ENCODE results near the gene SEMA4A. TPM values are rescaled to one million over a fixed set of nuclear protein-coding genes. Genes with fewer than 3 reads are reported as not detected.

The SEMA4A gene
- total RNA-seq, 4 donors from 2014 or later, result 21.4 to 36.6 (median 23.1) TPM

DNA sequence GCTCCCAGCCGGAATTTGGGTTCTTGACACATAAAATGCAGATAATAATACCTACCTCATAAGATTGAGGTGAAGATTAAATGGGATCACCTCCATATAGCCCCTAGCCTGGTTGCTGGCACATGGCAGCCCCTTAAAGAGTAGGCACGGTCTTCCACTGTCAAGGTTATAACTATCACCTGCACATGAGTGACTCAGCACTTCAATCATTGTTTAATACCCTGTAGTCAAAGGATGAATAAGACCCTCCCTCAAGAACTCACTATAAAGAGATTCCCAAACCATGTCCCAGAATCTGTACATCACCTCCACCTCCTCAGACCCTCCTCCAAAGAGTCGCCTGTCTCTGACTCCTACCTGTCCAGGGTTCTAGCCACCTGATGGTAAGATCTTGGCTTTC lies 45.3 kb upstream of the SEMA4A start:
- no peaks in the 10 kb centered on the region for H3K27me3 ChIP-seq
- H3K36me3 ChIP-seq, result no peaks in the 10 kb centered on the region
- peaks cover 45 to 87% (median 52%) of the 10 kb centered on the region in 3 donors for H3K4me1 ChIP-seq
- no peak for TF ChIP-seq POLR2A (IDR thresholded peaks at IDR 0.05)
- TF ChIP-seq, protein P1, sequence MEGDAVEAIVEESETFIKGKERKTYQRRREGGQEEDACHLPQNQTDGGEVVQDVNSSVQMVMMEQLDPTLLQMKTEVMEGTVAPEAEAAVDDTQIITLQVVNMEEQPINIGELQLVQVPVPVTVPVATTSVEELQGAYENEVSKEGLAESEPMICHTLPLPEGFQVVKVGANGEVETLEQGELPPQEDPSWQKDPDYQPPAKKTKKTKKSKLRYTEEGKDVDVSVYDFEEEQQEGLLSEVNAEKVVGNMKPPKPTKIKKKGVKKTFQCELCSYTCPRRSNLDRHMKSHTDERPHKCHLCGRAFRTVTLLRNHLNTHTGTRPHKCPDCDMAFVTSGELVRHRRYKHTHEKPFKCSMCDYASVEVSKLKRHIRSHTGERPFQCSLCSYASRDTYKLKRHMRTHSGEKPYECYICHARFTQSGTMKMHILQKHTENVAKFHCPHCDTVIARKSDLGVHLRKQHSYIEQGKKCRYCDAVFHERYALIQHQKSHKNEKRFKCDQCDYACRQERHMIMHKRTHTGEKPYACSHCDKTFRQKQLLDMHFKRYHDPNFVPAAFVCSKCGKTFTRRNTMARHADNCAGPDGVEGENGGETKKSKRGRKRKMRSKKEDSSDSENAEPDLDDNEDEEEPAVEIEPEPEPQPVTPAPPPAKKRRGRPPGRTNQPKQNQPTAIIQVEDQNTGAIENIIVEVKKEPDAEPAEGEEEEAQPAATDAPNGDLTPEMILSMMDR (IDR thresholded peaks at IDR 0.05), result no peak
- intact Hi-C loops (cut with DNase I), result no loop called here
- no peaks in the 10 kb centered on the region for H3K9me3 ChIP-seq
- no peak for DNase-seq
- peak overlapping the region in 3 of 4 donors; percentile 40 to 96 (median 92) for H3K27ac ChIP-seq
- H3K4me3 ChIP-seq, result no peak overlapping the region
- WGBS, 2 donors, result 61 to 64% methylated on average over 3 of the region's 3 CpGs

DNA sequence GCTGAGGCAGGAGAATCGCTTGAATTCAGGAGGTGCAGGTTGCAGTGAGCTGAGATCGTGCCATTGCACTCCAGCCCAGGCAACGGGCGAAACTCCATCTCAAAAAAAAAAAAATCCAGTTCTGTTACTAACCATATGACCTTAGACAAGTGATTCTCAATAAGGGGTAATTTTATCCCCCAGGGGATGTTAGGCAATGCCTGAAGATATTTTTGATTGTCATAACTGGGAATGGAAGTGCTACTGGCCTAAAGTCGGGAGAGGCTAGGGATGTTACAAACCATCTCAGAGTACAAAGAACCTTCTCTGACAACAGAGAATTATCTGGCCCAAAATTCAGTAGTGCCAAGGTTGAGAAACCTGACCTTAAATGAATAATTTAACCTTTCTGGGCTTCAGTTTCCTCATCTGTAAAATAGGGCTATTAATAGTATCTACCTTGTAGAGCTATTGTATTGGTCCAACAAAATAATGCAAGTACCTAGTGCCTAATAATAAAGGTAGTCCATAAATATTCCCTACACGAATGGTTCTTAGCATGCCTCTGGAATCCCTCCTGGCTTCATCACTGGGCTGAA lies 44.6 kb upstream of the SEMA4A start:
- H3K4me3 ChIP-seq, result no peak overlapping the region
- intact Hi-C loops (cut with DNase I), result no loop called here
- H3K27ac ChIP-seq, result peak overlapping the region in 3 of 4 donors; percentile 40 to 96 (median 92)
- H3K36me3 ChIP-seq, result no peaks in the 10 kb centered on the region
- no peak for DNase-seq
- TF ChIP-seq, protein P1 (IDR thresholded peaks at IDR 0.05), result no peak
- peaks cover 45 to 87% (median 52%) of the 10 kb centered on the region in 3 donors for H3K4me1 ChIP-seq
- WGBS, 2 donors, result 76 to 92% methylated on average over 5 to 6 of the region's 6 CpGs
- H3K9me3 ChIP-seq, result no peaks in the 10 kb centered on the region
- H3K27me3 ChIP-seq, result no peaks in the 10 kb centered on the region

DNA sequence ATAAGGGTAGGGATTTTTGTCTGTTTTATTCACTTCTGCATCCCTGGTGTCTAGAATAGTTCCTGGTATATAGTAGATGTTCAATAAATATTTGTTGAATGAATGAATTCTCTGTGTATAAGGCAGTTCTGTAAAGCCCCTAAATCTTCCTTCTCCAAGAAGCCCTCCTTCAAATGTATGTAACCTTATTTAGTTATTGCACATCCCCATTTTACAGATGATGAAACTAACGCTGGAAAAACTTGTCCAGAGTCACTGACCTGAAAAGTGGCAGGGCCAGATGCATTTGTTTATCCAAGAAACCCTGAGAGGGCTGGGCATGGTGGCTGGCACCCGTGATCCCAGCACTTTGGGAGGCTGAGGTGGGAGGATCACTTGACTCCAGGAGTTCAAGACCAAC lies 43.1 kb upstream of the SEMA4A start:
- TF ChIP-seq, protein P1 (IDR thresholded peaks at IDR 0.05), result no peak
- no peak for TF ChIP-seq POLR2A (IDR thresholded peaks at IDR 0.05)
- WGBS, 2 donors, result 27 to 87% methylated on average over 1 to 2 of the region's 2 CpGs
- H3K4me1 ChIP-seq, result peaks cover 37 to 80% (median 42%) of the 10 kb centered on the region in 3 donors
- no peak overlapping the region for H3K27ac ChIP-seq
- H3K27me3 ChIP-seq, result no peaks in the 10 kb centered on the region
- no peak overlapping the region for H3K4me3 ChIP-seq
- intact Hi-C loops (cut with DNase I), result no loop called here
- no peak for DNase-seq
- no peaks in the 10 kb centered on the region for H3K36me3 ChIP-seq
- no peaks in the 10 kb centered on the region for H3K9me3 ChIP-seq

DNA sequence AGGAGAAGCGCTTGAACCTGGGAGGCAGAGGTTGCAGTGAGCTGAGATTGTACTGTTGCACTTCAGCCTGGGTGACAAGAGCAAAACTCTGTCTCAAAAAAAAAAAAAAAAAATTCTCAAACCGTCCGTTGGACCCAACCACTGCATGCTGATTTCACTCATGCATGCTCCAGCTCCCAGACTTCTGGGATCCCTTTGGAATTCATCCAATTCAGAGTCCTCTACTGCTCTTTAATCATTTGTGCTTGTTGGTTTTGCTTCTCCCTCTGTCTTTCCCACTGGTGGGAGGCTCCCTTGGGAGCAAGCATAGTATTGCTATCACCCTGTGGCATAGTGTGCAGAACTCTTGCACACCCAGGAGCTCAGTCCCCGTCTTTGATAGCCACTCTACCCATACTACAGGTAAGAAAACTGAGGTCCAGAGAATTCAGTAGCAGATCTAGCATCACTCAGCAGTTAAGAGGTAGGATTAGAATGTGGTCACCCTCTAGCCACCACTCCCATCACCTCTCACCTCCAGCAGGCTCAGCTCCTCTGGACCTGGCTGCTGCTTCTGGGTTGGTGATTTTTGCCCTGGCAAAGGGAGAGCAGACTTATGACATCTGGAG lies 41.9 kb upstream of the SEMA4A start:
- no peaks in the 10 kb centered on the region for H3K36me3 ChIP-seq
- no peaks in the 10 kb centered on the region for H3K27me3 ChIP-seq
- H3K4me1 ChIP-seq, result peaks cover 28 to 72% (median 32%) of the 10 kb centered on the region in 3 donors
- H3K9me3 ChIP-seq, result no peaks in the 10 kb centered on the region
- intact Hi-C loops (cut with DNase I), result no loop called here
- TF ChIP-seq POLR2A (IDR thresholded peaks at IDR 0.05), result no peak
- TF ChIP-seq, protein P1 (IDR thresholded peaks at IDR 0.05), result no peak
- H3K4me3 ChIP-seq, result no peak overlapping the region
- DNase-seq, result no peak
- 63 to 65% methylated on average over 4 of the region's 4 CpGs for WGBS, 2 donors
- H3K27ac ChIP-seq, result peak overlapping the region in 3 of 4 donors; percentile 40 to 99 (median 99)

DNA sequence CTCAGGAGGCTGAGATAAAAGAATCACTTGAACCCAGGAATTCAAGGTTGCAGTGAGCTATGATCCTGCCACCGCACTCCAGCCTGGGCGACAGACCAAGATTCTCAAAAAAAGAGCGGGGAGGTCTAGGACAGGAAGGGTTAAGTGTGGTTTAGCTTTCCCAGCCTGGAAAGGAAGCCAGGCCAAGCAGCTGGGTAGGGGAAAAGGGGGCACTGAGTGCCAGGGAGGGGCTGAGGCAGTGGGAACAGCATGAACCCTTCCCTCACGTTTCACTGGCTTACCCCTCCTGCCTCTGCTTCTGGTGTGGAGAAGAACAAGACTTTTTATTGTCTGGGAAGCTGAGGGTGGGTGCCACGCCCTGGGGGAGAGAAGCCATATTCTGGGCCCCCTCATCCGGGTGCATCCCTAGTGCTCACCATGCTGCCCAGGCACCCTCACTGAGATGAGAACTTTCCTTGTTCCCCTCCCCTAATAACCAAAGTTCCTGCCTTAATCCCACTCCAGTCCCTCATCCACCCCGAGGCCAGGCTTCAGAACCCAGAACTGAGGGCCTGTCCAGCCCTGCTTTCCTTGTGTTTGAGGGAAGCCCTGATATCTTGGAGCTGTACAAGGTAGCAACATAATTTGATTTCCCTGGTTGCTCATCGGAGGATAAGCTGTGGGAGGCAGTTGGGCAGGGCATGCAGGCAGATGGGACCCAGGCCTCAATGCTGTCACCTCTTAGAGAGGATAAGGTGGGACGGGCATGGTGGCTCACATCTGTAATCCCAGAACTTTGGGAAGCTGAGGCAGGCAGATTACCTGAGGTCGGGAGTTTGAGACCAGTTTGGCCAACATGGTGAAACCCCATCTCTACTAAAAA lies 40.9 kb upstream of the SEMA4A start:
- peaks cover 26 to 72% (median 33%) of the 10 kb centered on the region in 3 donors for H3K4me1 ChIP-seq
- TF ChIP-seq, protein P1 (IDR thresholded peaks at IDR 0.05), result no peak
- TF ChIP-seq POLR2A (IDR thresholded peaks at IDR 0.05), result no peak
- no peak overlapping the region for H3K4me3 ChIP-seq
- H3K9me3 ChIP-seq, result no peaks in the 10 kb centered on the region
- no peaks in the 10 kb centered on the region for H3K36me3 ChIP-seq
- intact Hi-C loops (cut with DNase I), result no loop called here
- peak overlapping the region; percentile 40 to 99 (median 98) for H3K27ac ChIP-seq
- H3K27me3 ChIP-seq, result no peaks in the 10 kb centered on the region
- DNase-seq, result no peak
- 51 to 59% methylated on average over 8 to 9 of the region's 10 CpGs for WGBS, 2 donors
